ENCODE results near the gene PCSK4.

Gene PCSK4

DNA sequence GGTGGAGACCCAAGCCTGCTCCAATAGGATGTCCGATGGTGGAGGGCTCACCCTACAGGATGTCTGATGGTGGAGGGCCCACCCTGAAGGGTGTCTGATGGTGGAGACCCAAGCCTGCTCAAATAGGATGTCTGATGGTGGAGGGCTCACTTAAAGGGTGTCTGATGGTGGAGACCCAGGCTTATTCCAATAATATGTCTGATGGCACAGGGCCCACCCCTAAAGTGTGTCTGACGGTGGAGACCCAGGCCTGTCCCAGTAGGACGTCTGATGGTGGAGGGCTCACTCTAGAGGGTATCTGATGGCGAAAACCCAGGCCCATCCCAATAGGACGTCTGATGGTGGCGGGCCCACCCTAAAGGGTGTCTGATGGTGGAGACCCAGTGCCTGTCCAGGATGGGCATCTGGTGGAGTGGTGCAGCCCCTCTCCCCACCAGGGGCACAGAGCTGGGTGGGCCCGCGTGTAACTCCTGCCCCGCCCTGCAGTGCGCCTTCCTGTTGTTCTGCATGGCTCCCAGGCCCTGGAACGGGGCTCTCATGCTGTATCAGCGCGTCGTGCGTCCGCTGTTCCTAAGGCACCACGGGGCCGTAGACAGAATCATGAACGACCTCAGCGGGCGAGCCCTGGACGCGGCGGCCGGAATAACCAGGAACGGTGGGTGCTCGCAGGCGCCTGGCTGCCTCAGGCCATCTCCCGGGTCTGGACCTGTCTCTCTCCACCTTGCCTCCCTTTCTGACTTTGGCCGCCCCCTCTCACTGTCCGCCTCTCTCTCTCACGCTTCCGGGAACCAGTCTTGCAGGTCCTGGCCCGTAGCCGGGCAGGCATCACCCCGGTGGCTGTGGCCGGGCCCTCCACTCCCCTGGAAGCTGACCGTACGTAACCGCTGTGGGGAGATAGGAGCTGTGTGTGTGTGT lies 5.9 kb upstream of the PCSK4 start:
- Histone ChIP-seq H3K9me3 (ENCODE audit: control insufficient read depth, low read length) (no peaks in the 10 kb centered on the region), H3K14ac (ENCODE audit: low read length in 2 of 2) (no peak overlapping the region), H2AFZ (ENCODE audit: low read depth, low read length) (no peak overlapping the region), H4K91ac (ENCODE audit: low read length) (no peak overlapping the region), H3K4ac (ENCODE audit: low read depth in 1 of 2, low read length in 2 of 2) (no peak overlapping the region), H2AK5ac (ENCODE audit: low read length, severe bottlenecking) (no peak overlapping the region), H2BK120ac (ENCODE audit: low read depth, low read length) (no peak overlapping the region), H4K8ac (ENCODE audit: low read length) (no peak overlapping the region), H2BK12ac (ENCODE audit: low read length in 2 of 2) (no peak overlapping the region), H3K4me3 (ENCODE audit: insufficient read depth in 1 of 2, low read depth in 1 of 2, low read length in 2 of 2) (peak overlapping the region in 1 of 2 experiments; percentile 0), H3K27me3 (ENCODE audit: control insufficient read depth in 1 of 2, insufficient read depth in 1 of 2, low read length in 2 of 2) (peaks cover 3 to 57% of the 10 kb centered on the region in 2 experiments), H3K18ac (ENCODE audit: low read depth in 1 of 2, low read length in 2 of 2) (no peak overlapping the region), H3K4me1 (ENCODE audit: control insufficient read depth, insufficient read depth, low read depth, low read length) (peaks cover 10% of the 10 kb centered on the region), H3K9ac (ENCODE audit: low read length) (no peak overlapping the region), H3K23ac (ENCODE audit: low read length in 2 of 2) (no peak overlapping the region), H3K27ac (ENCODE audit: low read length, poor library complexity, severe bottlenecking) (no peak overlapping the region), H3K36me3 (ENCODE audit: control insufficient read depth in 1 of 2, insufficient read depth in 2 of 2, low read depth in 1 of 2, low read length in 2 of 2) (no peaks in the 10 kb centered on the region), H3K4me2 (ENCODE audit: low read length, poor library complexity, severe bottlenecking) (no peak overlapping the region), H2BK15ac (ENCODE audit: low read depth, poor library complexity, severe bottlenecking) (no peak overlapping the region), H3K79me1 (replicated peaks; ENCODE audit: low read length, poor library complexity, severe bottlenecking) (no peaks in the 10 kb centered on the region), H2BK5ac (ENCODE audit: low read depth, low read length, poor library complexity, severe bottlenecking) (no peak overlapping the region)
- no peak for DNase-seq
- 89% methylated on average over 40 of the region's 40 CpGs for WGBS

GRCh38 chr19:1495051-1495798 lies 5.1 kb upstream of the PCSK4 start:
- Histone ChIP-seq H3K79me1 (replicated peaks; ENCODE audit: low read length, poor library complexity, severe bottlenecking) (no peaks in the 10 kb centered on the region), H3K36me3 (ENCODE audit: control insufficient read depth in 1 of 2, insufficient read depth in 2 of 2, low read depth in 1 of 2, low read length in 2 of 2) (no peaks in the 10 kb centered on the region), H3K9ac (ENCODE audit: low read length) (no peak overlapping the region), H2BK5ac (ENCODE audit: low read depth, low read length, poor library complexity, severe bottlenecking) (no peak overlapping the region), H4K8ac (ENCODE audit: low read length) (no peak overlapping the region), H3K4me3 (ENCODE audit: insufficient read depth in 1 of 2, low read depth in 1 of 2, low read length in 2 of 2) (no peak overlapping the region), H3K27ac (ENCODE audit: low read length, poor library complexity, severe bottlenecking) (no peak overlapping the region), H2BK15ac (ENCODE audit: low read depth, poor library complexity, severe bottlenecking) (no peak overlapping the region), H2BK120ac (ENCODE audit: low read depth, low read length) (no peak overlapping the region), H4K91ac (ENCODE audit: low read length) (no peak overlapping the region), H3K4me1 (ENCODE audit: control insufficient read depth, insufficient read depth, low read depth, low read length) (peaks cover 9% of the 10 kb centered on the region), H2AFZ (ENCODE audit: low read depth, low read length) (no peak overlapping the region), H3K9me3 (ENCODE audit: control insufficient read depth, low read length) (no peaks in the 10 kb centered on the region), H3K4ac (ENCODE audit: low read depth in 1 of 2, low read length in 2 of 2) (no peak overlapping the region), H3K18ac (ENCODE audit: low read depth in 1 of 2, low read length in 2 of 2) (no peak overlapping the region), H3K14ac (ENCODE audit: low read length in 2 of 2) (no peak overlapping the region), H3K4me2 (ENCODE audit: low read length, poor library complexity, severe bottlenecking) (no peak overlapping the region), H2BK12ac (ENCODE audit: low read length in 2 of 2) (no peak overlapping the region), H3K23ac (ENCODE audit: low read length in 2 of 2) (no peak overlapping the region), H3K27me3 (ENCODE audit: control insufficient read depth in 1 of 2, insufficient read depth in 1 of 2, low read length in 2 of 2) (peaks cover 3 to 55% of the 10 kb centered on the region in 2 experiments), H2AK5ac (ENCODE audit: low read length, severe bottlenecking) (no peak overlapping the region)
- WGBS = 87% methylated on average over 37 of the region's 37 CpGs
- DNase-seq = no peak

GRCh38 chr19:1494115-1494815 lies 4.1 kb upstream of the PCSK4 start:
- no peak for DNase-seq
- H2BK12ac ChIP-seq (ENCODE audit: low read length in 2 of 2) = no peak overlapping the region
- no peak overlapping the region for H3K4ac ChIP-seq (ENCODE audit: low read depth in 1 of 2, low read length in 2 of 2)
- H3K4me3 ChIP-seq (ENCODE audit: insufficient read depth in 1 of 2, low read depth in 1 of 2, low read length in 2 of 2) = no peak overlapping the region
- H3K36me3 ChIP-seq (ENCODE audit: control insufficient read depth in 1 of 2, insufficient read depth in 2 of 2, low read depth in 1 of 2, low read length in 2 of 2) = no peaks in the 10 kb centered on the region
- H2AFZ ChIP-seq (ENCODE audit: low read depth, low read length) = no peak overlapping the region
- H4K8ac ChIP-seq (ENCODE audit: low read length) = no peak overlapping the region
- H2BK5ac ChIP-seq (ENCODE audit: low read depth, low read length, poor library complexity, severe bottlenecking) = no peak overlapping the region
- H2AK5ac ChIP-seq (ENCODE audit: low read length, severe bottlenecking) = no peak overlapping the region
- peaks cover 18% of the 10 kb centered on the region for H3K4me1 ChIP-seq (ENCODE audit: control insufficient read depth, insufficient read depth, low read depth, low read length)
- H3K27ac ChIP-seq (ENCODE audit: low read length, poor library complexity, severe bottlenecking) = no peak overlapping the region
- no peak overlapping the region for H3K9ac ChIP-seq (ENCODE audit: low read length)
- WGBS = 85% methylated on average over 15 of the region's 15 CpGs
- no peak overlapping the region for H4K91ac ChIP-seq (ENCODE audit: low read length)
- H3K27me3 ChIP-seq (ENCODE audit: control insufficient read depth in 1 of 2, insufficient read depth in 1 of 2, low read length in 2 of 2) = peaks cover 3 to 55% of the 10 kb centered on the region in 2 experiments
- H3K4me2 ChIP-seq (ENCODE audit: low read length, poor library complexity, severe bottlenecking) = no peak overlapping the region
- H2BK120ac ChIP-seq (ENCODE audit: low read depth, low read length) = no peak overlapping the region
- H3K23ac ChIP-seq (ENCODE audit: low read length in 2 of 2) = no peak overlapping the region
- no peak overlapping the region for H3K14ac ChIP-seq (ENCODE audit: low read length in 2 of 2)
- H3K79me1 ChIP-seq (replicated peaks; ENCODE audit: low read length, poor library complexity, severe bottlenecking) = peaks cover 5% of the 10 kb centered on the region
- H3K9me3 ChIP-seq (ENCODE audit: control insufficient read depth, low read length) = no peaks in the 10 kb centered on the region
- H2BK15ac ChIP-seq (ENCODE audit: low read depth, poor library complexity, severe bottlenecking) = no peak overlapping the region
- no peak overlapping the region for H3K18ac ChIP-seq (ENCODE audit: low read depth in 1 of 2, low read length in 2 of 2)

All from mesenchymal stem cell (in vitro differentiated cells and primary cell).